ENCODE measurements around the gene RNPC3.
"Not testable (repeated sequence)": the region's sequence is repeated elsewhere in the genome, so short reads cannot be mapped to it uniquely, and the experiment has no call there.

Gene RNPC3

GRCh38 chr1:103582464-103582863 is 57.0 kb downstream of the RNPC3 start:
- TF ChIP-seq ZFX (IDR thresholded peaks at IDR 0.05; ENCODE audit: borderline replicate concordance) (no peak), CTCF (IDR thresholded peaks at IDR 0.05) (no peak)
- H3K27ac ChIP-seq, result no peak overlapping the region

- no peak for TF ChIP-seq ZFX (IDR thresholded peaks at IDR 0.05; ENCODE audit: borderline replicate concordance)
- no peak for TF ChIP-seq CTCF (IDR thresholded peaks at IDR 0.05)
- H3K27ac ChIP-seq, result no peak overlapping the region
Measured at GRCh38 chr1:103583887-103584286, 58.4 kb downstream of the RNPC3 start.

- TF ChIP-seq CTCF (IDR thresholded peaks at IDR 0.05) (no peak), ZFX (IDR thresholded peaks at IDR 0.05; ENCODE audit: borderline replicate concordance) (no peak)
- H3K27ac ChIP-seq, result no peak overlapping the region
Measured at GRCh38 chr1:103584537-103584936, 59.0 kb downstream of the RNPC3 start.

- not testable (repeated sequence) for H3K27ac ChIP-seq
Measured at GRCh38 chr1:103602740-103603139, 77.2 kb downstream of the RNPC3 start.
